PC-3 (cell line): ENCODE data around the gene IMPA2. TPM values are rescaled to one million over a fixed set of nuclear protein-coding genes. Genes with fewer than 3 reads are reported as not detected.

Experiments
- ATAC-seq: fragments of 200-7000 bp; cut with Tn5 transposase; 2 replicates; pipeline ENCODE4 v1.9.1; 2020; ENCODE audit warnings: mild to moderate bottlenecking, moderate library complexity
- BruUV-seq: library from RNA; stranded (reverse); fragments of 400-500 nt; replicated peaks from 2 replicates; lab custom pipeline; 2021; lab: Mats Ljungman, UMichigan
- CTCF ChIA-PET: fragments of 300-600 bp; sonication (Branson Sonifier 250); formaldehyde crosslinking; loops from one replicate; lab custom pipeline; 2022; ENCODE audit warnings: antibody characterized with exemption; lab: Charles Lee
- POLR2A ChIA-PET: fragments of 300-600 bp; sonication (Branson Sonifier 250); formaldehyde crosslinking; loops from one replicate; lab custom pipeline; 2022; ENCODE audit warnings: antibody characterized with exemption; ENCODE audit not compliant: unreplicated experiment; lab: Charles Lee
- DNase-seq: peaks from one replicate; pipeline ENCODE4 v3.0.0-alpha.2; 2015
- H2AFZ ChIP-seq: fragments of 300-600 bp; sonication (generic); 2 replicates; pipeline ENCODE4 v1.6.0; 2016; ENCODE audit warnings: antibody characterized with exemption, low read length
- H3F3A ChIP-seq: fragments of 300-600 bp; sonication (generic); one replicate; pipeline ENCODE4 v1.6.0; 2017; ENCODE audit warnings: antibody characterized with exemption, low read length, control low read depth, mild to moderate bottlenecking; ENCODE audit not compliant: unreplicated experiment
- H3K27ac ChIP-seq: fragments of 300-600 bp; sonication (generic); 2 replicates; pipeline ENCODE4 v1.5.1; 2016; ENCODE audit warnings: mild to moderate bottlenecking, low read length
- H3K27me3 ChIP-seq: fragments of 300-600 bp; sonication (generic); 2 replicates; pipeline ENCODE4 v1.6.1; 2016; ENCODE audit warnings: low read length, mixed read lengths
- H3K36me3 ChIP-seq: fragments of 300-600 bp; sonication (generic); 2 replicates; pipeline ENCODE4 v1.6.1; 2016; ENCODE audit warnings: low read depth, mixed run types, low read length, mixed read lengths
- H3K4me1 ChIP-seq: fragments of 300-600 bp; sonication (generic); 2 replicates; pipeline ENCODE4 v1.5.1; 2016; ENCODE audit warnings: low read length; ENCODE audit not compliant: insufficient read depth
- H3K4me2 ChIP-seq: fragments of 300-600 bp; sonication (generic); 2 replicates; pipeline ENCODE4 v1.6.0; 2016; ENCODE audit warnings: low read length
- H3K4me3 ChIP-seq: fragments of 300-600 bp; sonication (generic); 2 replicates; pipeline ENCODE4 v1.5.1; 2016; ENCODE audit warnings: mild to moderate bottlenecking, low read length, mixed read lengths
- H3K79me2 ChIP-seq: fragments of 300-600 bp; sonication (generic); 2 replicates; pipeline ENCODE4 v1.6.1; 2017; ENCODE audit warnings: low read length, mixed read lengths
- H3K9ac ChIP-seq: fragments of 300-600 bp; sonication (generic); 2 replicates; pipeline ENCODE4 v1.6.0; 2016; ENCODE audit warnings: mild to moderate bottlenecking, low read length
- H3K9me2 ChIP-seq: fragments of 300-600 bp; sonication (generic); replicated peaks from 2 replicates; pipeline ENCODE4 v1.6.1; 2016; ENCODE audit warnings: mixed run types, low read length, mixed read lengths
- H3K9me3 ChIP-seq: fragments of 300-600 bp; sonication (generic); 2 replicates; pipeline ENCODE4 v1.6.1; 2016; ENCODE audit warnings: low read length, mixed read lengths
- H4K20me1 ChIP-seq: fragments of 300-600 bp; sonication (generic); 2 replicates; pipeline ENCODE4 v1.6.1; 2016; ENCODE audit warnings: low read length, mixed read lengths
- CTCF ChIP-seq: fragments of 300-600 bp; sonication (generic); conservative IDR thresholded peaks from 2 replicates; pipeline ENCODE4 v1.5.1; 2017; ENCODE audit warnings: antibody characterized with exemption, low read depth, mild to moderate bottlenecking, low read length
- EZH2 ChIP-seq: fragments of 300-600 bp; sonication (generic); IDR thresholded peaks from one replicate; pipeline ENCODE4 v1.6.1; 2017; ENCODE audit warnings: antibody characterized with exemption, mild to moderate bottlenecking, low read length; ENCODE audit not compliant: unreplicated experiment
- EZH2phosphoT487 ChIP-seq: fragments of 300-600 bp; sonication (generic); IDR thresholded peaks from 2 replicates; pipeline ENCODE4 v1.6.1; 2018; ENCODE audit warnings: mild to moderate bottlenecking, antibody characterized with exemption, low read length, borderline replicate concordance
- intact Hi-C: fragments of 100-400 bp; cut with micrococcal nuclease; formaldehyde crosslinking; loops from 2 replicates; pipeline ENCODE4 v1.9.0; 2023
- total RNA-seq: library from RNA; depleted of rRNA; stranded (reverse); fragments of >200 nt; gene quantifications from 2 replicates; pipeline ENCODE4 v1.2.3, GENCODE V29; 2014

Gene IMPA2
- total RNA-seq, 1 experiment from 2014 or later = 38.2 TPM

- H3K27ac ChIP-seq = no peak overlapping the region
- BruUV-seq = no TSS peak
- no peak for TF ChIP-seq CTCF
- no peak for TF ChIP-seq EZH2phosphoT487
- no peak for TF ChIP-seq EZH2
- ChIA-PET CTCF (no interaction called here), POLR2A (no interaction called here)
- intact Hi-C loops = loop anchor here (10.0 kb wide), 1 partner anchor 389 kb away; the partner anchor contains the start of gene AFG3L2
- no peak overlapping the region for H3K4me2 ChIP-seq
- no peaks in the 10 kb centered on the region for H3K36me3 ChIP-seq
- no peaks in the 10 kb centered on the region for H3K27me3 ChIP-seq
- H3K9me2 ChIP-seq = no peaks in the 10 kb centered on the region
- H3K9ac ChIP-seq = no peak overlapping the region
- peaks cover 17% of the 10 kb centered on the region for H3K4me1 ChIP-seq
- peaks cover 77% of the 10 kb centered on the region for H3K79me2 ChIP-seq
- no peaks in the 10 kb centered on the region for H3F3A ChIP-seq
- DNase-seq (no peak), ATAC-seq (no peak)
- no peaks in the 10 kb centered on the region for H3K9me3 ChIP-seq
- H3K4me3 ChIP-seq = no peak overlapping the region
- H2AFZ ChIP-seq = no peak overlapping the region
- no peaks in the 10 kb centered on the region for H4K20me1 ChIP-seq
Observed at GRCh38 chr18:11986061-11986460, 4.8 kb downstream of the IMPA2 start.

- Histone ChIP-seq H3K9me3 (no peaks in the 10 kb centered on the region), H3K27ac (no peak overlapping the region), H2AFZ (no peak overlapping the region), H3K79me2 (peaks cover 67% of the 10 kb centered on the region), H4K20me1 (no peaks in the 10 kb centered on the region), H3K4me2 (no peak overlapping the region), H3K4me1 (peaks cover 17% of the 10 kb centered on the region), H3K9me2 (no peaks in the 10 kb centered on the region), H3K27me3 (no peaks in the 10 kb centered on the region), H3K9ac (no peak overlapping the region), H3K4me3 (no peak overlapping the region), H3K36me3 (no peaks in the 10 kb centered on the region), H3F3A (no peaks in the 10 kb centered on the region)
- CTCF ChIA-PET = no interaction called here
- intact Hi-C loops = loop anchor here (10.0 kb wide), 1 partner anchor 387 kb away; the partner anchor contains the start of gene AFG3L2
- POLR2A ChIA-PET = interaction anchor here (0.7 kb wide), 1 partner anchor 11 kb away, joined by 15 read pairs; no protein-coding TSS in a partner anchor
- DNase-seq = no peak
- ATAC-seq = no peak
- TF ChIP-seq EZH2phosphoT487 = no peak
- TF ChIP-seq EZH2 = no peak
- no peak for TF ChIP-seq CTCF
- BruUV-seq = no TSS peak
Observed at GRCh38 chr18:11987527-11987926, 6.2 kb downstream of the IMPA2 start.

GRCh38 chr18:11989174-11989573, 7.9 kb downstream of the IMPA2 start:
- Histone ChIP-seq H4K20me1 (no peaks in the 10 kb centered on the region), H3K36me3 (no peaks in the 10 kb centered on the region), H3K4me3 (no peak overlapping the region), H3K27me3 (no peaks in the 10 kb centered on the region), H3K9me3 (no peaks in the 10 kb centered on the region), H3K79me2 (peaks cover 59% of the 10 kb centered on the region), H3K4me2 (no peak overlapping the region), H3K27ac (no peak overlapping the region), H3K4me1 (peaks cover 12% of the 10 kb centered on the region), H2AFZ (no peak overlapping the region), H3K9ac (no peak overlapping the region), H3F3A (no peaks in the 10 kb centered on the region), H3K9me2 (no peaks in the 10 kb centered on the region)
- no TSS peak for BruUV-seq
- POLR2A ChIA-PET = no interaction called here
- DNase-seq (no peak), ATAC-seq (no peak)
- TF ChIP-seq CTCF (no peak), EZH2phosphoT487 (no peak), EZH2 (no peak)
- intact Hi-C loops = loop anchor here (10.0 kb wide), 1 partner anchor 386 kb away; the partner anchor contains the start of gene AFG3L2
- CTCF ChIA-PET = no interaction called here
